GM19193 (cell line): ENCODE data around the gene SMIM41.

Experiments
- POLR2A ChIP-seq: IDR thresholded peaks from 4 replicates; pipeline ENCODE4 v1.6.1; 2011; ENCODE audit not compliant: insufficient read depth, insufficient read length; ENCODE audit errors: extremely low read depth

SMIM41 gene

DNA sequence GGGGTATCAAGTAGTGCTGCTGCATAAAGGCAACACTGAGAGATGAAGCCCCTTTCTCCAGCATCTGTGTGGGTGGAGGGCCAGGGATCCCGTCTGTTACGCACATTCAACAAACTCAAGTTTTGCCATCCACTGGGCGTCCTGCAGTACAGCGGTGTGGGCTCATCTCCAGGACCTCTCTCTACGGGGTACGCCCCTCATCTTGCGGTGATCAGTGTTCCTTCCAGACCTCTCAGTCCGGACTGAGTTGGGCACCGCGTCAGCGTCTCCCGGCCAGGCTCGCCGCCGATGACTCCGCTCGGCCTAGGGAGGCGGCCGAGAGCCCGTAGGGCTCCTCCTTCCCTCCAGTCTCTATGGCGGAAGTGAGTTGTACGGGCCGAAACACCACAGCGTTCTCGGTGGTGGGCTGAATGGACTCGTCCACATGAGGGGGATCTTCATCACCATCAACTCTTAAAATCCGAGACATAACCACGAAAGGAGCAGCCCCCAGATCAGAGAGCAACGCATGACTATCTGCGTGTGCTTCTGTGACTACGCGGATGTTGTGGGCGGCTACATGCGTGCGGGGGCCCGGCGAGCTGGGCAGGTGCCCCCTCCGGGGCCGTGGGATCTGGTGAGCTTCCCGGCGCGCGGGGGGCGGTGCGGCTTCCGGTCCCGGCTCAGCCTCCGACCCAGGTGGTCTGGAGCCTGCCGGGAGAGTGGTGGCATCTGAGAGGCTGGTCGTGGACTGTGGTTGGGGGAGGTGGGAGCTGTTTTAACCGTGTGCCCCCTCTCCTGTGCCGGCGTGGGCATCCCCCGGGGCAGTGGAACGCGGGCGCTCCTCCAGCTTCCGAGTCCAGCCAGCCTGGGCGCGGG, 9.9 kb upstream of the SMIM41 start, which contains the start of gene ATG101:
TSS of gene ATG101 (plus strand) at position 652 of the 858 bp plus-strand sequence. CDS start 3,673 bp downstream, outside the sequence.
- peak; percentile 96 for TF ChIP-seq POLR2A

GRCh38 chr12:52070185-52070925, 9.1 kb upstream of the SMIM41 start:
- no peak for TF ChIP-seq POLR2A

- TF ChIP-seq POLR2A = no peak
Observed at GRCh38 chr12:52073531-52074381, 5.7 kb upstream of the SMIM41 start.

- no peak for TF ChIP-seq POLR2A
Observed at GRCh38 chr12:52074971-52075724, 4.4 kb upstream of the SMIM41 start.

DNA sequence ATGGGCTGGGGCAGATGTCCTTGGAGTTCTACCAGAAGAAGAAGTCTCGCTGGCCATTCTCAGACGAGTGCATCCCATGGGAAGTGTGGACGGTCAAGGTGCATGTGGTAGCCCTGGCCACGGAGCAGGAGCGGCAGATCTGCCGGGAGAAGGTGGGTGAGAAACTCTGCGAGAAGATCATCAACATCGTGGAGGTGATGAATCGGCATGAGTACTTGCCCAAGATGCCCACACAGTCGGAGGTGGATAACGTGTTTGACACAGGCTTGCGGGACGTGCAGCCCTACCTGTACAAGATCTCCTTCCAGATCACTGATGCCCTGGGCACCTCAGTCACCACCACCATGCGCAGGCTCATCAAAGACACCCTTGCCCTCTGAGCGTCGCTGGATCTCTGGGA, 2.7 kb upstream of the SMIM41 start:
- TF ChIP-seq POLR2A = no peak

DNA sequence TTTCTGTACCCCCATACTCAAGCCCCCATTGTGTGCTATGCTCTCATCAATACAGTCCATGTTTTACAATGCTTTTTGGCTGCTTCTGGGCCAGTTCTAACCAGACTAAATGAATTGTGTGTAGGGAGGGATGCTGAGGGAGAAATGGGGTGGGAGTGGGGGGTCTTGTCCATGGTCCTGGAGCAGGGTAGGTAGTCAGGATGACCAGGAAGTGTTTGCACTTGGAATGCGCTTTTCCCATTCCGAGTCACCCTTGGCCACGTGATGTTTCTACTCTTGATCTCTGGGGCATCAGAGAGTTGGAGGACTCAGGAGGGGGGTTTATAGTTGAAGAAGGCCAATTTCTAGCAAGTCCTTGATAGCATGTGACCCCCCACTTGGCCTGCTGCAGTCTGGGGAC, 1.2 kb upstream of the SMIM41 start:
- no peak for TF ChIP-seq POLR2A

DNA sequence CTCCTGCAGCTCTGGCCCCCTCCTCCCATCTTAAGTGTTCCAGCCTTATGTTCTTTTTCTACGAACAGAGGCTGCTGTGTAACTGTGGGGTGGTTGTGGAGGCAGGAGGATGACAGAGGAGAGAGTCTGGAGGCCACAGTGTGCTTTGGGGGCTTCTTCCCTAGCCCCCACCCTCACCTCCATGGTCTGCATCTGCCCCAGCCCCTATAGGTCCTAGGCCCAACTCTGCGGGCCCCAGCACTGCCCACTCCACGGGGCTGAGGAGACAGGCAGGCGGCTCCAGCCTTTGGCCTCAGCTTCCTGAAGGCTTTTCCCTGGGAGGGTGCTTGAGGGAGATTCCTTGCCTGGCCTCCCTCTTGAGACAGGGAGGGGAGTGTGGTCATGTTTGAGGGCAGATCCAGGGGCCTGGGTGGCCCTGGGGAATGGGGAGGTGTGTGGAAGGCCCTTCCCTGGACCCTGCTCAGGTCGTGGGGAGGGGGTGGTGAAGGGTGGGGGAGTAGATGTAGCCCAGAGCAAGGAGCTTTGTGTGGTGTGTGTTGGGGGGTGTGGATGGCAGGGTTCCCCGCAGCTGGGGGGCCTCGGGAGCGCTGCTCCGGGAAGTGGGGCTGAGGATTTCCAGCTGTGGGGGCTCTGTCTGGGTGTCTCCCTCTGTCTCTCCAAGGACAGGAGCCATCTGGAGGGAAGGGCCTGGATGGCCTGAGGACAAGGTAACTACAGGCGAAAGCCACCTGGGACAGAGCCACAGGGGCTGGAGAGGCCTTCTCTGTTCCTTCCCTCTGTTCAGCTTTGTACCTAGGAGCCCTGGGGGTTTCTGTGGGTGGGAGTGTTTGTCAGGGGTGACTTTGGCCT, 1.1 kb downstream of the SMIM41 start:
- TF ChIP-seq POLR2A = no peak

DNA sequence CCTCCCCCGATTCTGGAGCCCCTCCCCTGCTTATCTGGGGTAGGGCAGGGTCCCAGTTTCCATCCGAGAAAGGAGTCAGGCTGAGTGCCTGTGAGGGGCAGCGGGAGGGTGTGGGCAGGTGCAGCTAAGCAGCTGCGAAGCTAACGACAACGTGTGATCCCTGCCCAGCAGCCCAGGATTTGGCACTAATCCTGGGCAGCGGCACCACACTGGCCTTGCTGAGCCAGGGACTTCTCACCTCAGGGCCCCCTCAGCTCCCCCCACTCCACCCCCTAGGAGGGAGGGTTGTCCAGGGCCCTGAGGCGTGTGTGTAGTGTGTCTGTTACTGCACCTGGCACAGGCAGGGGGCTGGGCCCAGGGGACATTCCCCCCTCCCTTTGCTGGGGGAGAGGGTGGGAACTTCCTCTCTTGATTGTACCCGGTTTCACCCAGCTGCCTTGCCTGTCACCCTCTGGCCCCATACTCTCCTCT, 1.8 kb downstream of the SMIM41 start:
- no peak for TF ChIP-seq POLR2A

DNA sequence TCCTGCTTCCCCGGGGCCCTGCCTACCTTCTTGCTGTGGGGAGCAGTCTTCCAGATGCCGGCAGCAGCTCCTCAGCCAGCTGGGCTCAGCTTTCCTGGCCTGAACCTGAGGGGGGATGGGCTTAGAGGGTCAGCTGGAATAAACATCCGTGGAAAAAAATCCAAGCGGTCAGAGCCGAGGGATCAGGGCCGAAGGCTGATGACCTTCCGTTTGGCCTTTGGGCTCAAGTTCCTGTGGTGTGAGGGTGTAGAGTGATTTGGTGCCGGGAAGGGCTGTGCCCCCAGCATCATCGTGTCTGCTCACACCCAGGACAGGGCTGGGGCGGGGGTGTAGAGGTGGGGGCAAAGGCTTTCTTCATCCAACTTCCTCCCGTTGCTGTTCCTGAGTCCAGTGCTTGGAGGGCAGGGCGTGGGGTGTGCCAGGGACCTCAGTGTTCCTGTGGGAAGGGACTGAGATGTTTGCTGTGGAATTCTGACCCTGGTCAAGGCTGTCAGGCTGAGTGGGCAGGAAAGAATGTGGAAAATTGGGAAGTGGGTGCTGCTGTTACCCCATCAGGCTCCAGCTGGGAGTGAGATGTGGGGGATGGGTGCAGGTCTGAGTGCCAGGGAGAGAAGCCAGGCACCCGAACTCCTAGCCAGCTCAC, 2.6 kb downstream of the SMIM41 start:
- no peak for TF ChIP-seq POLR2A

DNA sequence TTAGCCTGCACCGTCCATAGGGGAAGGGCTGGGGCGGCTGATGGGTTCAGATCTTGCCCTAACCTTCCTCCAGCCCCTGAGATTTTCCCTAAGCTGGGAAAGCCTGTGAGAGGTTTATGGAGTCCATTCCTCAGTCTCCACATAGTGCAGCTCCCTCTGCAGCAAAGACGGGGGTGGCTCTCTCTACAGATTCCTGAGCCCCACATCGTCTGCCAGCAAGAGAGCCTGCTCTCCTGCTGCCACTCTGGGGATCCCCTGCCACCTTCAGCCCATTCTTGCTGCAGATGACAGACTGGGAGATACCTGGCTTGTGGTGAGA, 3.1 kb downstream of the SMIM41 start:
- TF ChIP-seq POLR2A = no peak

DNA sequence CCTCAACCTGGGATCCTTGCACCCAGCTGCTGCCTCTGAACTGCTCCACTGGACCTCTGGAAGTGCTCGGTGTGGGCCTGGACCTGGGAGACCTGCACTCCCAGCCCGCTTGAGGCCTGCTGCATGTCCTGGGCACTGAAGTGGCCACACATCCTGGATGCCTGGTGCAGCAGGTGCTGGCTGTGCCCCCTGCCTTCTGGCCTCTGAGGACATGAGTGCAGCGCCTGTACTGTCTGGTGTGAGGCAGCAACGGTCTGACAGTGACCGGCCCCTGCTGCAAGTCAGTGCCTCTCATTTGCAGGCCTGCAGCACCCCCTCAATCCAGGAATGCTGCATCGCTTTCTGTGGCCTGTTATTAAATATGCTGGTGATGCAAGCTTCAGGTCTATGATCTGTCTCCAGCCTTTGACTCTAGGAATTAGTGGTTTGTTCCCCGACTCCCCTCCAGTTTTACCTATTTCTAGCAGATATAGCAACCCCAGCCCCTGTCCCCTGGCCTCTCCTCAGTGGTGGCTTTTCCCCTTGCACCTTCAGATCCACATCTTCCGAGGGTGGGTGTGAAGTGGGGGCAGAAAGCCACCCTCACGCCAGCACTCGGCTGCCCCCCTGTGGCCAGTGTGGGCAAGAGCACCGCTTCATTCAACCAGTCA, 3.6 kb downstream of the SMIM41 start:
- TF ChIP-seq POLR2A = no peak

DNA sequence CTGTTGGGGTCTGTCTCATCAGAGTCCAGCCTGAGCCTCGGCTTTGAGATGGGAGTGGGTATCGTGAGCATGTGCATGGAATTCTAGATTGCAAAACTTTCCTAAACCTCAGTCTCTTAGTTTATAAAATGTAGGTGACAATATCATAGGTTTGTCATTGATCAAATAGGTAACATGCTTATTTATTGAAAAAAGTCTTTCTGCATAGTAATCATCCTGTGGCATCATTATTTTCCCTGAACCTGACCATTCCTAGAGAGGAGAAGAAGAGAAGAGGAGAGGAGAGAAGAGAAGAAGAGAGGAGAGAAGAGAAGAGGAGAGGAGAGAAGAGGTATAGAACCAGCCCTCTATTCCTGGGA, 4.1 kb downstream of the SMIM41 start:
- no peak for TF ChIP-seq POLR2A
